ENCODE measurements around the gene ALDH1L2.

Gene ALDH1L2

GRCh38 chr12:105060715-105061378, 23.4 kb downstream of the ALDH1L2 start:
- Histone ChIP-seq H3K4me3 (ENCODE audit: low read length) (no peak overlapping the region), H3K9ac (ENCODE audit: low read length) (no peak overlapping the region), H3K9me3 (ENCODE audit: insufficient read depth, low read length) (peaks cover 16% of the 10 kb centered on the region), H4K20me1 (ENCODE audit: insufficient read depth, low read length) (no peaks in the 10 kb centered on the region), H3K4me2 (ENCODE audit: low read length) (no peak overlapping the region), H3K36me3 (replicated peaks; ENCODE audit: low read depth, low read length) (peaks cover 17% of the 10 kb centered on the region), H3K79me2 (ENCODE audit: low read length) (no peaks in the 10 kb centered on the region), H3K4me1 (ENCODE audit: low read length) (peaks cover 4% of the 10 kb centered on the region; the same call in 1 of the 2 replicates), H2AFZ (ENCODE audit: low read depth, low read length) (no peak overlapping the region), H3K27me3 (ENCODE audit: low read depth, low read length) (no peaks in the 10 kb centered on the region), H3K27ac (ENCODE audit: low read length) (no peak overlapping the region)
- TF ChIP-seq CTCF (IDR thresholded peaks at IDR 0.05; ENCODE audit: low read depth, low read length), result no peak
- no peak for TF ChIP-seq EZH2phosphoT487 (IDR thresholded peaks at IDR 0.05; ENCODE audit: low read depth)

GRCh38 chr12:105057174-105057573, 27.1 kb downstream of the ALDH1L2 start:
- no peaks in the 10 kb centered on the region for H4K20me1 ChIP-seq (ENCODE audit: insufficient read depth, low read length)
- H3K4me1 ChIP-seq (ENCODE audit: low read length), result peaks cover 7% of the 10 kb centered on the region
- H3K79me2 ChIP-seq (ENCODE audit: low read length), result no peaks in the 10 kb centered on the region
- peaks cover 18% of the 10 kb centered on the region for H3K9me3 ChIP-seq (ENCODE audit: insufficient read depth, low read length)
- TF ChIP-seq CTCF (IDR thresholded peaks at IDR 0.05; ENCODE audit: low read depth, low read length) (no peak), EZH2phosphoT487 (IDR thresholded peaks at IDR 0.05; ENCODE audit: low read depth) (no peak)
- no peak overlapping the region for H2AFZ ChIP-seq (ENCODE audit: low read depth, low read length)
- H3K27me3 ChIP-seq (ENCODE audit: low read depth, low read length), result no peaks in the 10 kb centered on the region
- H3K9ac ChIP-seq (ENCODE audit: low read length), result no peak overlapping the region
- no peak overlapping the region for H3K27ac ChIP-seq (ENCODE audit: low read length)
- H3K4me3 ChIP-seq (ENCODE audit: low read length), result no peak overlapping the region
- no peak overlapping the region for H3K4me2 ChIP-seq (ENCODE audit: low read length)
- peaks cover 18% of the 10 kb centered on the region for H3K36me3 ChIP-seq (replicated peaks; ENCODE audit: low read depth, low read length)

GRCh38 chr12:105053116-105053572, 31.1 kb downstream of the ALDH1L2 start:
- peaks cover 18% of the 10 kb centered on the region for H3K9me3 ChIP-seq (ENCODE audit: insufficient read depth, low read length)
- H3K4me2 ChIP-seq (ENCODE audit: low read length), result no peak overlapping the region
- no peaks in the 10 kb centered on the region for H4K20me1 ChIP-seq (ENCODE audit: insufficient read depth, low read length)
- H2AFZ ChIP-seq (ENCODE audit: low read depth, low read length), result no peak overlapping the region
- no peaks in the 10 kb centered on the region for H3K27me3 ChIP-seq (ENCODE audit: low read depth, low read length)
- H3K36me3 ChIP-seq (replicated peaks; ENCODE audit: low read depth, low read length), result peaks cover 26% of the 10 kb centered on the region
- H3K4me3 ChIP-seq (ENCODE audit: low read length), result no peak overlapping the region
- H3K9ac ChIP-seq (ENCODE audit: low read length), result no peak overlapping the region
- H3K27ac ChIP-seq (ENCODE audit: low read length), result no peak overlapping the region
- TF ChIP-seq CTCF (IDR thresholded peaks at IDR 0.05; ENCODE audit: low read depth, low read length) (peak; percentile 94), EZH2phosphoT487 (IDR thresholded peaks at IDR 0.05; ENCODE audit: low read depth) (no peak)
- peaks cover 7% of the 10 kb centered on the region for H3K4me1 ChIP-seq (ENCODE audit: low read length)
- no peaks in the 10 kb centered on the region for H3K79me2 ChIP-seq (ENCODE audit: low read length)

- H3K4me1 ChIP-seq (ENCODE audit: low read length), result peaks cover 5% of the 10 kb centered on the region
- no peak overlapping the region for H2AFZ ChIP-seq (ENCODE audit: low read depth, low read length)
- peaks cover 9% of the 10 kb centered on the region for H3K9me3 ChIP-seq (ENCODE audit: insufficient read depth, low read length)
- no peaks in the 10 kb centered on the region for H3K27me3 ChIP-seq (ENCODE audit: low read depth, low read length)
- no peak overlapping the region for H3K9ac ChIP-seq (ENCODE audit: low read length)
- H3K36me3 ChIP-seq (replicated peaks; ENCODE audit: low read depth, low read length), result peaks cover 19% of the 10 kb centered on the region
- no peak overlapping the region for H3K27ac ChIP-seq (ENCODE audit: low read length)
- no peak overlapping the region for H3K4me3 ChIP-seq (ENCODE audit: low read length)
- no peaks in the 10 kb centered on the region for H3K79me2 ChIP-seq (ENCODE audit: low read length)
- no peak for TF ChIP-seq EZH2phosphoT487 (IDR thresholded peaks at IDR 0.05; ENCODE audit: low read depth)
- no peak for TF ChIP-seq CTCF (IDR thresholded peaks at IDR 0.05; ENCODE audit: low read depth, low read length)
- no peak overlapping the region for H3K4me2 ChIP-seq (ENCODE audit: low read length)
- no peaks in the 10 kb centered on the region for H4K20me1 ChIP-seq (ENCODE audit: insufficient read depth, low read length)
These were observed 32.3 kb downstream of the ALDH1L2 start for GRCh38 chr12:105051981-105052380.

Measured in OCI-LY3 (cell line).